Measurements from ENCODE around the gene SLC13A5. TPM values are rescaled to one million over a fixed set of nuclear protein-coding genes. Genes with fewer than 3 reads are reported as not detected.

Gene SLC13A5
- total and polyA plus RNA-seq, 2 donors (not counting 1 experiment from before 2014, with no cell fraction given) = not detected

- Histone ChIP-seq H3K27ac (ENCODE audit: low read length in 2 of 2) (no peak overlapping the region), H3K9me3 (ENCODE audit: control extremely low read depth in 1 of 3, control insufficient read depth in 2 of 3, insufficient read depth in 1 of 3, low read length in 2 of 3) (no peaks in the 10 kb centered on the region), H3K27me3 (replicated peaks in 1 of 4; ENCODE audit: control extremely low read depth in 1 of 4, control insufficient read depth in 3 of 4, insufficient read depth in 4 of 4, low read length in 3 of 4) (no peaks in the 10 kb centered on the region), H3K79me2 (ENCODE audit: control insufficient read depth, insufficient read depth, low read length) (peaks cover 45% of the 10 kb centered on the region), H3K4me1 (ENCODE audit: control insufficient read depth in 2 of 2, insufficient read depth in 2 of 2, low read length in 2 of 2) (peaks cover 22 to 30% of the 10 kb centered on the region in 2 donors), H3K4me2 (replicated peaks; ENCODE audit: low read depth, low read length, poor library complexity, severe bottlenecking) (peak overlapping the region; percentile 87), H3K36me3 (replicated peaks in 1 of 2; ENCODE audit: control extremely low read depth in 1 of 2, control insufficient read depth in 1 of 2, extremely low read depth in 1 of 2, insufficient read depth in 2 of 2, low read length in 1 of 2) (peaks cover 1 to 15% of the 10 kb centered on the region in 2 experiments), H2AFZ (ENCODE audit: insufficient read depth, low read depth, low read length, poor library complexity, severe bottlenecking) (no peak overlapping the region), H3K9ac (ENCODE audit: low read length) (peak overlapping the region; percentile 90), H4K20me1 (ENCODE audit: control insufficient read depth, insufficient read depth, low read length, poor library complexity, severe bottlenecking) (peaks cover 6% of the 10 kb centered on the region), H3K4me3 (ENCODE audit: control extremely low read depth in 1 of 5, extremely low read depth in 1 of 5, insufficient read depth in 1 of 5, low read depth in 2 of 5, low read length in 4 of 5) (peak overlapping the region in 4 of 5 experiments; percentile 83 to 94 (median 90))
- intact Hi-C loops (cut with micrococcal nuclease) = no loop called here
- ATAC-seq (ENCODE audit: low read depth) (no peak), DNase-seq (peak; percentile 20)
- POLR2A ChIA-PET = interaction anchor here (1.0 kb wide), 1 partner anchor 18 kb away, joined by 3 read pairs; no protein-coding TSS in a partner anchor
- TF ChIP-seq EZH2 (IDR thresholded peaks at IDR 0.05; ENCODE audit: borderline replicate concordance, insufficient read depth, low read depth, low read length, poor library complexity, severe bottlenecking) (no peak), CTCF (IDR thresholded peaks at IDR 0.05) (no peak)
- peak overlapping the region; percentile 26 for H3K27ac Mint-ChIP-seq
- H3K27me3 Mint-ChIP-seq = no peaks in the 10 kb centered on the region
- peaks cover 37% of the 10 kb centered on the region for H3K4me1 Mint-ChIP-seq
- WGBS (ENCODE audit: insufficient coverage) = 61% methylated on average over 15 of the region's 15 CpGs
- H3K4me3 Mint-ChIP-seq = peak overlapping the region; percentile 98
- no peaks in the 10 kb centered on the region for H3K9me3 Mint-ChIP-seq (ENCODE audit: insufficient read depth)
- CTCF ChIA-PET = no interaction called here
These were observed 74.1 kb downstream of the SLC13A5 start for GRCh38 chr17:6639014-6639585.

- Mint-ChIP-seq H3K9me3 (ENCODE audit: insufficient read depth) (no peaks in the 10 kb centered on the region), H3K4me1 (peaks cover 36% of the 10 kb centered on the region), H3K4me3 (peak overlapping the region; percentile 98), H3K27me3 (no peaks in the 10 kb centered on the region), H3K27ac (peak overlapping the region; percentile 67)
- Histone ChIP-seq H3K4me2 (replicated peaks; ENCODE audit: low read depth, low read length, poor library complexity, severe bottlenecking) (peak overlapping the region; percentile 87), H3K4me3 (ENCODE audit: control extremely low read depth in 1 of 5, extremely low read depth in 1 of 5, insufficient read depth in 1 of 5, low read depth in 2 of 5, low read length in 4 of 5) (no peak overlapping the region), H4K20me1 (ENCODE audit: control insufficient read depth, insufficient read depth, low read length, poor library complexity, severe bottlenecking) (peaks cover 6% of the 10 kb centered on the region), H3K36me3 (replicated peaks in 1 of 2; ENCODE audit: control extremely low read depth in 1 of 2, control insufficient read depth in 1 of 2, extremely low read depth in 1 of 2, insufficient read depth in 2 of 2, low read length in 1 of 2) (peaks cover 0 to 11% of the 10 kb centered on the region in 2 experiments), H3K4me1 (ENCODE audit: control insufficient read depth in 2 of 2, insufficient read depth in 2 of 2, low read length in 2 of 2) (peaks cover 22 to 30% of the 10 kb centered on the region in 2 donors), H3K9ac (ENCODE audit: low read length) (no peak overlapping the region), H3K27me3 (replicated peaks in 1 of 4; ENCODE audit: control extremely low read depth in 1 of 4, control insufficient read depth in 3 of 4, insufficient read depth in 4 of 4, low read length in 3 of 4) (no peaks in the 10 kb centered on the region), H3K79me2 (ENCODE audit: control insufficient read depth, insufficient read depth, low read length) (peaks cover 37% of the 10 kb centered on the region), H2AFZ (ENCODE audit: insufficient read depth, low read depth, low read length, poor library complexity, severe bottlenecking) (no peak overlapping the region), H3K27ac (ENCODE audit: low read length in 2 of 2) (no peak overlapping the region), H3K9me3 (ENCODE audit: control extremely low read depth in 1 of 3, control insufficient read depth in 2 of 3, insufficient read depth in 1 of 3, low read length in 2 of 3) (no peaks in the 10 kb centered on the region)
- no peak for TF ChIP-seq CTCF (IDR thresholded peaks at IDR 0.05)
- no peak for TF ChIP-seq EZH2 (IDR thresholded peaks at IDR 0.05; ENCODE audit: borderline replicate concordance, insufficient read depth, low read depth, low read length, poor library complexity, severe bottlenecking)
- 61% methylated on average over 24 of the region's 24 CpGs for WGBS (ENCODE audit: insufficient coverage)
- intact Hi-C loops (cut with micrococcal nuclease) = no loop called here
- DNase-seq (no peak), ATAC-seq (ENCODE audit: low read depth) (no peak)
- CTCF ChIA-PET = no interaction called here
- POLR2A ChIA-PET = no interaction called here
These were observed 74.9 kb downstream of the SLC13A5 start for GRCh38 chr17:6638046-6638908.

All from B cell (primary cell).